ENCODE data around the gene AGAP1.
"Not testable (repeated sequence)": the region's sequence is repeated elsewhere in the genome, so short reads cannot be mapped to it uniquely, and the experiment has no call there.

The AGAP1 gene

DNA sequence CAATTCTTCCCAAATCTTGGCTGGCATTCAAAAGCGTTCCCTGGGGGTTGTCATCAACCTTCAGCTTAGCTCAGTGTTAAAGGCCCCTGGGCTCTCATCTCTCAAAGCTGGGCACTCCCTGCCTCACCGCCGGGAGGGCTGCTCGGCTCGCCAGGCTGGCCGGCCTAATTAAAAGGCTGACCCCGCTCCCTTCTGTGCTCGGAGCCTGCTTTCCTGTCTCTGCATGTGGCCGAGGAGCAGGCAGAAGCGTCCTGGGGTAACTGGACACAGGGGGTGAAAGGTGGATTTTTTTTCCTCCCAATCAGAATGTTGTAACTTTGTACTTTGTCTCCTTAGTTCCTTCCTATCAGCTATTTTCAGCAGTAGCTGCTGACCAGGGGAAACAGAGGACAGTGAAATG, 443.2 kb downstream of the AGAP1 start:
- Histone ChIP-seq H3K9me3 (replicated peaks; ENCODE audit: low read length) (peaks cover 7% of the 10 kb centered on the region), H3K9ac (ENCODE audit: low read depth, low read length) (no peak overlapping the region)

DNA sequence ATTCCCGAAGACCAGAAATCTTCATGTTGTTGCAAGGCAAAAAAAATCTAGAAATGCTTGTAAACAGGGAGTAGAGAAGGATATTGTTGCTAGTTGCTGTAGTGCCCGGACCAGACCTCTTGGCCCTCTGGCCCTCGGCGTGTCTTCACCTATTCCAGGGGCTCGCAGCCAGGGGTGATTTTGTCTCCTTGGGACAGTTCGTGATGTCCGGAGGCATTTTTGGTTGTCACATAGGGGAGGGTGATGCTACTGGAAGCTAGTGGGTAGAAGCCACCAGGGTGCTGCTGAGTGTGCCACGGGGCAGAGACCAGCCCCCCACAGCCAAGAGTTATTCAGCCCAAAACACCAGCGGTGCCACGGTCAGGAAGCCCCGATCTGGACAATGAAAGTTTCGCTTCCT, 443.7 kb downstream of the AGAP1 start:
- peaks cover 9% of the 10 kb centered on the region for H3K36me3 ChIP-seq (ENCODE audit: insufficient read depth, low read length)
- no peak overlapping the region for H3K9ac ChIP-seq (ENCODE audit: low read depth, low read length)
- H3K4me1 ChIP-seq (ENCODE audit: control insufficient read depth, insufficient read depth, low read length), result peaks cover 18% of the 10 kb centered on the region
- no peaks in the 10 kb centered on the region for H3K27me3 ChIP-seq (ENCODE audit: control insufficient read depth, insufficient read depth, low read length)
- peaks cover 7% of the 10 kb centered on the region for H3K9me3 ChIP-seq (replicated peaks; ENCODE audit: low read length)
- no peak overlapping the region for H3K4me3 ChIP-seq (ENCODE audit: low read length)
- no peak overlapping the region for H3K4me2 ChIP-seq (ENCODE audit: low read length)

More for the DNA sequence above, 443.2 kb downstream of the AGAP1 start:
- H3K27me3 ChIP-seq (ENCODE audit: control insufficient read depth, insufficient read depth, low read length), result no peaks in the 10 kb centered on the region
- peaks cover 10% of the 10 kb centered on the region for H3K36me3 ChIP-seq (ENCODE audit: insufficient read depth, low read length)
- H3K4me1 ChIP-seq (ENCODE audit: control insufficient read depth, insufficient read depth, low read length), result peaks cover 18% of the 10 kb centered on the region
- H3K4me2 ChIP-seq (ENCODE audit: low read length), result no peak overlapping the region
- H3K4me3 ChIP-seq (ENCODE audit: low read length), result no peak overlapping the region

DNA sequence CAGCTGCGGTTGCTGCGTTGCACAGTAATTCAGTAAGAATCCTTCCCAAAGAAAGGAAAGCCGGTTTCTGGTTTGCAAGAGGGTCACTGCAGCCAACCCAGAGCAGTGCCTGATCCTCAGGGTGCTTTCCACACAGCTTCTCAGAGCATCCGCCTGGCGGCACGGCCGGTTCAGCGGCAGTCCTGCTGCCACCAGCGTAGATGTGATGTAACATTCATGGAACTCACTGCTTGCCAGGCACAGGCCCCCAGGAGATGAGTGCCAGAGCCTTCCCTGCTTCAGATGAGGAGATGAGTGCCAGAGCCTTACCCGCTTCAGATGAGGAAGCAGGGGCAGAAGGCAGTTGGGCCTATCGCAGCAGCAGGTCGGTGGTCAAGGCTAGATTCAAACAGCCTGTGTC, 444.1 kb downstream of the AGAP1 start:
- Histone ChIP-seq H3K4me3 (ENCODE audit: low read length) (no peak overlapping the region), H3K9me3 (replicated peaks; ENCODE audit: low read length) (peaks cover 7% of the 10 kb centered on the region), H3K4me1 (ENCODE audit: control insufficient read depth, insufficient read depth, low read length) (peaks cover 18% of the 10 kb centered on the region), H3K9ac (ENCODE audit: low read depth, low read length) (no peak overlapping the region), H3K4me2 (ENCODE audit: low read length) (no peak overlapping the region), H3K27me3 (ENCODE audit: control insufficient read depth, insufficient read depth, low read length) (no peaks in the 10 kb centered on the region), H3K36me3 (ENCODE audit: insufficient read depth, low read length) (peaks cover 9% of the 10 kb centered on the region)

- H3K27me3 ChIP-seq (ENCODE audit: control insufficient read depth, insufficient read depth, low read length), result no peaks in the 10 kb centered on the region
- H3K9me3 ChIP-seq (replicated peaks; ENCODE audit: low read length), result peaks cover 7% of the 10 kb centered on the region
- peaks cover 9% of the 10 kb centered on the region for H3K36me3 ChIP-seq (ENCODE audit: insufficient read depth, low read length)
- H3K4me3 ChIP-seq (ENCODE audit: low read length), result no peak overlapping the region
- H3K4me2 ChIP-seq (ENCODE audit: low read length), result no peak overlapping the region
- H3K4me1 ChIP-seq (ENCODE audit: control insufficient read depth, insufficient read depth, low read length), result peaks cover 18% of the 10 kb centered on the region
- H3K9ac ChIP-seq (ENCODE audit: low read depth, low read length), result no peak overlapping the region
These were observed 444.8 kb downstream of the AGAP1 start for GRCh38 chr2:235938611-235939010.

DNA sequence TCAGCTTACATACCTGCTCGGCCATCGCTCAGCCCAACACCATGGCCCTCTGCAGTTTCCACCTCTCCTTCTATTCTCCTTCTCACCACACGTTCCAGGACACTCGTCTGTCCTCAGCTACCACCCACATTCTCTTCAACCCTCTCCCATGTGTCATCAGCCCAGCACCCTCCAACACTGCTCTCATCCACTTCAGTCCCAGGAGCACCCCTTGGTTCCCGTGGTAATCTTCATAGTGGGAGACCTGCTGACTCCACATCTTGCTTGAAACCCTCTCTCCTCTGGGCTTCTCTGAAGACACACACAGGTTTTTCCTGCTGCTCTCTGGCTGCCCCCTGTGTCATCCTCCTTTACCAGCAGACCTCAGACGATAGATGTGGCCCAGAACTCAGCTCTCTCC, 445.6 kb downstream of the AGAP1 start:
- H3K36me3 ChIP-seq (ENCODE audit: insufficient read depth, low read length), result peaks cover 5% of the 10 kb centered on the region
- peaks cover 7% of the 10 kb centered on the region for H3K9me3 ChIP-seq (replicated peaks; ENCODE audit: low read length)
- peak overlapping the region; percentile 39 for H3K4me2 ChIP-seq (ENCODE audit: low read length)
- peak overlapping the region; percentile 67 for H3K9ac ChIP-seq (ENCODE audit: low read depth, low read length)
- peaks cover 18% of the 10 kb centered on the region for H3K4me1 ChIP-seq (ENCODE audit: control insufficient read depth, insufficient read depth, low read length)
- H3K27me3 ChIP-seq (ENCODE audit: control insufficient read depth, insufficient read depth, low read length), result no peaks in the 10 kb centered on the region
- no peak overlapping the region for H3K4me3 ChIP-seq (ENCODE audit: low read length)

GRCh38 chr2:235940330-235940729, 446.5 kb downstream of the AGAP1 start:
- H3K9me3 ChIP-seq (replicated peaks; ENCODE audit: low read length), result peaks cover 7% of the 10 kb centered on the region
- peaks cover 18% of the 10 kb centered on the region for H3K4me1 ChIP-seq (ENCODE audit: control insufficient read depth, insufficient read depth, low read length)
- H3K4me3 ChIP-seq (ENCODE audit: low read length), result no peak overlapping the region
- H3K27me3 ChIP-seq (ENCODE audit: control insufficient read depth, insufficient read depth, low read length), result no peaks in the 10 kb centered on the region
- peak overlapping the region; percentile 67 for H3K9ac ChIP-seq (ENCODE audit: low read depth, low read length)
- peaks cover 5% of the 10 kb centered on the region for H3K36me3 ChIP-seq (ENCODE audit: insufficient read depth, low read length)
- peak overlapping the region; percentile 39 for H3K4me2 ChIP-seq (ENCODE audit: low read length)

GRCh38 chr2:235944591-235944990, 450.7 kb downstream of the AGAP1 start:
- Histone ChIP-seq H3K36me3 (ENCODE audit: insufficient read depth, low read length) (no peaks in the 10 kb centered on the region), H3K9me3 (replicated peaks; ENCODE audit: low read length) (no peaks in the 10 kb centered on the region), H3K4me1 (ENCODE audit: control insufficient read depth, insufficient read depth, low read length) (peaks cover 11% of the 10 kb centered on the region), H3K27me3 (ENCODE audit: control insufficient read depth, insufficient read depth, low read length) (no peaks in the 10 kb centered on the region), H3K9ac (ENCODE audit: low read depth, low read length) (no peak overlapping the region), H3K4me2 (ENCODE audit: low read length) (no peak overlapping the region), H3K4me3 (ENCODE audit: low read length) (no peak overlapping the region)

DNA sequence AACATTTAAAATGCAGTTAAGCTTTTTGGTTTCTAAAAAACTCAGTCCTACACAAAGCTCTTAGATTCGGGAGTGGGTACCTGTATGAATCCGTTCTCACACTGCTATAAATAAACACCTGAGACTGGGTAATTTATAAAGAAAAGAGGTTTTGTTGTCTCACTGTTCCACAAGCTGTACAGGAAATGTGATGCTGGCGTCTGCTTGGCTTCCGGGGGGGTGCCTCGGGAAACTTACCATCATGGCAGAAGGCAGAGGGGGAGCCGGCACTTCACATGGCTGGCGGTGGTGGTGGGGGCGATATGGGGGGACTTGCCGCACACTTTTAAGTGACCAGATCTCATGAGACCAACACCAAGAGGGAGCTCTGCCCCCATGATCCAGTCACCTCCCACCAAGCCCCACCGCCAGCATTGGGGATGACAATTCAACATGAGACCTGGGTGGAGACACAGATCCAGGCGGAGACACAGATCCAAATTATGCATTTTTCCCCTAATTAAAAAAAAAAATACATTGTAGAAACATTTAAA, 451.8 kb downstream of the AGAP1 start:
- no peaks in the 10 kb centered on the region for H3K27me3 ChIP-seq (ENCODE audit: control insufficient read depth, insufficient read depth, low read length)
- H3K9ac ChIP-seq (ENCODE audit: low read depth, low read length), result no peak overlapping the region
- H3K36me3 ChIP-seq (ENCODE audit: insufficient read depth, low read length), result no peaks in the 10 kb centered on the region
- peaks cover 2% of the 10 kb centered on the region for H3K4me1 ChIP-seq (ENCODE audit: control insufficient read depth, insufficient read depth, low read length)
- H3K4me2 ChIP-seq (ENCODE audit: low read length), result no peak overlapping the region
- no peaks in the 10 kb centered on the region for H3K9me3 ChIP-seq (replicated peaks; ENCODE audit: low read length)
- no peak overlapping the region for H3K4me3 ChIP-seq (ENCODE audit: low read length)

- Histone ChIP-seq H3K27me3 (ENCODE audit: control insufficient read depth, insufficient read depth, low read length) (no peaks in the 10 kb centered on the region), H3K9ac (ENCODE audit: low read depth, low read length) (no peak overlapping the region), H3K4me3 (ENCODE audit: low read length) (no peak overlapping the region), H3K4me2 (ENCODE audit: low read length) (no peak overlapping the region), H3K36me3 (ENCODE audit: insufficient read depth, low read length) (no peaks in the 10 kb centered on the region), H3K9me3 (replicated peaks; ENCODE audit: low read length) (no peaks in the 10 kb centered on the region), H3K4me1 (ENCODE audit: control insufficient read depth, insufficient read depth, low read length) (no peaks in the 10 kb centered on the region)
These were observed 452.7 kb downstream of the AGAP1 start for GRCh38 chr2:235946590-235946989.

DNA sequence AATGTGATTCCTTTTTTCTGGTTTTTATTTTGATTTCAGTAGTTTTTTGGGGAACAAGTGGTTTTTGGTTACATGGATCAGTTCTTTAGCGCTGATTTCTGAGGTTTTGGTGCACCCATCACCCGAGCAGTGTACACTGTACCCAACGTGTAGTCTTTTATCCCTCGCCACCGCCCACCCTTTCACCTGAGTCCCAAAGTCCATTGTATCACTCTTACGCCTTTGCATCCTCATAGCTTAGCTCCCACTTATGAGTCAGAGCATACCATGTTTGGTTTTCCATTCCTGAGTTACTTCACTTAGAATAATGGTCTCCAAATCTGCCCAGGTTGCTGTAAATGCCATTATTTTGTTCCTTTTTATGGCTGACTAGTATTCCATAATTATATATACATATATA, 453.2 kb downstream of the AGAP1 start:
- not testable (repeated sequence) for H3K4me3 ChIP-seq (ENCODE audit: low read length); H3K36me3 ChIP-seq (ENCODE audit: insufficient read depth, low read length); H3K4me1 ChIP-seq (ENCODE audit: control insufficient read depth, insufficient read depth, low read length); H3K27me3 ChIP-seq (ENCODE audit: control insufficient read depth, insufficient read depth, low read length); H3K9me3 ChIP-seq (replicated peaks; ENCODE audit: low read length); H3K4me2 ChIP-seq (ENCODE audit: low read length); H3K9ac ChIP-seq (ENCODE audit: low read depth, low read length)

GRCh38 chr2:235949567-235950472, 456.0 kb downstream of the AGAP1 start:
- no peaks in the 10 kb centered on the region for H3K36me3 ChIP-seq (ENCODE audit: insufficient read depth, low read length)
- H3K4me2 ChIP-seq (ENCODE audit: low read length), result no peak overlapping the region
- no peaks in the 10 kb centered on the region for H3K9me3 ChIP-seq (replicated peaks; ENCODE audit: low read length)
- H3K27me3 ChIP-seq (ENCODE audit: control insufficient read depth, insufficient read depth, low read length), result no peaks in the 10 kb centered on the region
- no peak overlapping the region for H3K9ac ChIP-seq (ENCODE audit: low read depth, low read length)
- no peak overlapping the region for H3K4me3 ChIP-seq (ENCODE audit: low read length)
- no peaks in the 10 kb centered on the region for H3K4me1 ChIP-seq (ENCODE audit: control insufficient read depth, insufficient read depth, low read length)

- H3K9me3 ChIP-seq (replicated peaks; ENCODE audit: low read length), result no peaks in the 10 kb centered on the region
- H3K4me2 ChIP-seq (ENCODE audit: low read length), result no peak overlapping the region
- no peaks in the 10 kb centered on the region for H3K27me3 ChIP-seq (ENCODE audit: control insufficient read depth, insufficient read depth, low read length)
- H3K9ac ChIP-seq (ENCODE audit: low read depth, low read length), result no peak overlapping the region
- no peaks in the 10 kb centered on the region for H3K4me1 ChIP-seq (ENCODE audit: control insufficient read depth, insufficient read depth, low read length)
- H3K36me3 ChIP-seq (ENCODE audit: insufficient read depth, low read length), result no peaks in the 10 kb centered on the region
- no peak overlapping the region for H3K4me3 ChIP-seq (ENCODE audit: low read length)
These were observed 456.6 kb downstream of the AGAP1 start for GRCh38 chr2:235950473-235950809.
